Stimulated activated CD8-positive, alpha-beta memory T cell treated with anti-CD3 and anti-CD28 coated beads, Interleukin-12 subunit alpha, Interleukin-12 subunit beta, amount 100 ng/mL, for 1 hour (primary cell): ENCODE results near the gene DCLK1.

Experiments
- DNase-seq: peaks from one replicate; pipeline ENCODE4 v3.0.0-alpha.2; 2020; ENCODE audit warnings: low read depth

The DCLK1 gene

DNA sequence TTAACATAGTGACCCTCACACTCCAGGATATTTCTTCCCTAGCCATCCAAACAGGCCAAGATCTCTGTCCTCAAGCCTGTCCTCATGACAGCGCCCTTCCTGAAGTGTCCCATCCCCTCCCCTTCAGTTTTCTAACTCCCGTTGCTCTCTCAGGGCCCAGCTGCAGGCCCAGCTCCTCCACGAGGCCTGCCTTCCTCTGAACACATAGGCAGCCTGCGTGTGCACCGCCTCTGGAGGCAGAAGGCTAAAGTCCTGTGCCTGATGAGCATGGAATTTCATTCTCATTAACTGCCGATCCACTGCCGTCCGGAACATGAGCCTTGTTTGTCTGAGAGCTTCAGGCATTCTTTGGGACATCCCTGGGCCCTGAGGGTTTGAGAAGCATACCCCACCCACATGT lies 306.4 kb downstream of the DCLK1 start:
- DNase-seq = no peak

DNA sequence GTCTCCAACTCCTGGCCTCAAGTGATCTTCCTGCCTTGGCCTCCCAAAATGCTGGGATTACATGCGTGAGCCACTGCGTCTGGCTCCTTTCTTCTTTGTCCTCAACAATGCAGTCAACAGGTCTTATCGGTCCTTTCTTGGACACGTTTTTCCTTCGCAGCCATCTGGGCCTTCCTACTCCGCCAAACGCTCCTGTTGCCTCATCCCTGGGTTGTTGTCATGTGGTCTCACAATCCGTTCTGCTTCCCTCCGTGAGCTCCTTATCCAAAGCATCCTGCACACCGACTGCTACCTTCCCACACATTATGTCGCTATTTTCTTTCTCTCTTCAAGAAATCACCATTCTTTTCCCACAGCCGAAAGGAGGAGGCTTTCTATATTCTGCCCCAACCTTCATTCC lies 306.8 kb downstream of the DCLK1 start:
- DNase-seq = no peak

DNA sequence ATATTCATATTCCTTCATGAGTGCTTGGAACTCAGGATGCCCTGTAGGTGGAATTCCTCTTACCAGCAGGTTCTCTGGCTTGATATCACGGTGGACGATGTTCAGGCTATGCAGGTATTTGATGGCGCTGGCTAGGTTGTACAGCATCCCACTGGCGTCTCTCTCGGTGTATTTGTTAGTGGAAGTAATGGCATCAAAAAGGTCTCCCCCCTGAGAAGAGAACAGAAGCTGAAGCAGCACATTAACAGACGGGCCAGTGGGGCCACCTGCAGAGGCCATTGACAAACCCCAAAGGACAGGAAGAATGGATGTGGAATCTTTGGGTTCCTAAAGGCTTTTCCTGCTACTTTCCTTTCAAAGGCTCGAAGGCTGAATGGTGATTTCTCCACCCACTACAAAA lies 308.5 kb downstream of the DCLK1 start:
- no peak for DNase-seq

DNA sequence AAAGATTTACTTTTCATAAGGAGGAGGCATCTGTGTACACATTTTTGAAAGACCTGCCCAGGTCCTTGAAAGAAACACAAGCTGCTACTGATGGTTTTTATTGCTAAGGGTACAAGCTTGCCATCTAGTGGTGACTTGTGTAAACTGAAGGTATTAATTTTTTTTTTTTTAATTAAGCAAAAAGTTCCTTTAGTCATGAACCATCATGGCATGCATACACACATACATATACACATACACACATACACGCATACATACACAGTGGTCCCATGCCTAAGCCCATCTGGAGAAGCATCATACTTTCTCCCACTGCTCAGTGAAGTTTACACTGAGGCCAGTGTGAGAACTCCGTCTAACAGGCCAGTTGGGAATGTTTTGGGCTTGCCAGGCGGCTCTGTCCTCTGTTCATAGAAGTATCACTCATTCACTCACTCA lies 312.5 kb downstream of the DCLK1 start:
- no peak for DNase-seq

DNA sequence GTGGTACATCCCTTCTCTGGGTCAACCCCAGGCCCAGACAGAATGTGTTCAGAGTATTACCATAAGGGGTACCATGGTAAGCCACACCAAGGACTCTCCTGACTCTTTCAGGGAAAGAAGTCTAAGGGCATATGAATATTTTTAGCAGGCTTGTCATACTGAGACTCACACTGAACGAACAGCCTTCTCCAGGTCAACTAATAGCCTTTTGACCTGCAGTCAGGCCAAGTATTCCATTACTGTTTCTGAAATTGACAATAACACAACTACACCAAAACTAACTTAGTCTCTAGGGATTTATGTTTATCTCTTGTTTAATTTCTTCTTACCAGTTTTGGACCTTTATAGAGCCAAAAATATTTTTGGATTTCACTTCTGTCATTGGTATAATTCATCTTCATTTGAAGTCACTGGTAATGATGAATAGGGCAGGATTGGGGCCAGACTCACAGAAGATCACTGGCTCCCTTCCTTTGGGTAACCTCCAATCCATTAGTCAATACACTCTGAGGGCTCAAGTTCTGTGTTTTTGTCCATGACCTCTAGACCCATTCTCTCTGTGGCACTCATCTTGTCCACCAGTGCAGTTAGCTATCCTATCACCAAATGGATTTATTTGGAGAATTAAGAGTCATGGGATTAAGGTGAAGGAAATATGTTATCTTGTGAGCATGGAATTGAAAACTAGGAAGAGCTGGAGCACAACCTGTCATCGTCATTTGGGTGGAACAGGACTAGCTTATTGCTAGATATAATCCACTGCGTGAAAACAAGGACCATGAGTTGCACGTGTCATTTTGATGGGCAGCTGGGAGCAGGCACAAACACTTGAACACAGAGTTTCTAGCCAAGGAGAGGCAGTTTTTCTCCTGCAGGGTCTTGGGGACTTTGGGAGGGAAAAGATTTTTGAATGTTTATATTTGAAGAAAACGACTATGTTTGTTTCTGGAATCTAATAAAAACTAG lies 313.3 kb downstream of the DCLK1 start:
- DNase-seq = no peak

DNA sequence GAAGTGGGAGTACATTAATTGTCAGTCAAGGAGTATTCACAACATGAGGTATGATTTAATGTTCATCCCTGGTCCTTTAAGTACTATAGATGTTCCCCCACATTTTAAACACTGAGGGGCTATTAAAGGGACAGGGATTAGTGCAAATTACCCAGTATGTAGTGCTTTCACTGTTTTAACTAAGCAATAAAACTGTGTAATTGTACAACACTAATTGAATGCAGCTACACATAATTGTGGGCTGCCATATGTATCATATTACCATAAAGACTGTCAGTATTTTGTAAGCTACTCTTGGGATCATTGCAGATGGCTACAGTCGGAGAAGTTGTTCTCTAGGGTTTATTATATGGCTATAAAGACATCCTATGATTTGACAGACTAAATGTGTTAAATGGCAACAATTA lies 316.6 kb downstream of the DCLK1 start:
- DNase-seq = no peak

DNA sequence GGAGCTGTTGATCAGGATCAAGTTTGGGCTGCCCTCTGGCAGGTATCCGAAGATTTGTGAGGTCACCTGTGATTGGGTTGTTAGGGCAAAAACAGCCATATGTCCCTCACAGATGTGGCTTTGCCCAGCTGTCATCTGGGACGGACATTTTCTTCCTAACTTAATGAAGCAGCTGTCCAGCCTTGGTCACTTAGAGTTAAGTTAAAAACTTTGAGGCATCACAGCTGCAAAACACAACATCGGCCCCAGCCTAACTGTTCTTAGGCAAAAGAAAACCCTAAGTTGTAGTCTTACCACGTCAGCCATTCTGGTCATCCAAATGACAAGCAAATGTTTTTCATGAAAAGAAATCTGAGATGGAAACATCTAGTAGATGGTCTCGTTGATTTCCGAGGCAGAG lies 318.4 kb downstream of the DCLK1 start:
- DNase-seq = no peak

DNA sequence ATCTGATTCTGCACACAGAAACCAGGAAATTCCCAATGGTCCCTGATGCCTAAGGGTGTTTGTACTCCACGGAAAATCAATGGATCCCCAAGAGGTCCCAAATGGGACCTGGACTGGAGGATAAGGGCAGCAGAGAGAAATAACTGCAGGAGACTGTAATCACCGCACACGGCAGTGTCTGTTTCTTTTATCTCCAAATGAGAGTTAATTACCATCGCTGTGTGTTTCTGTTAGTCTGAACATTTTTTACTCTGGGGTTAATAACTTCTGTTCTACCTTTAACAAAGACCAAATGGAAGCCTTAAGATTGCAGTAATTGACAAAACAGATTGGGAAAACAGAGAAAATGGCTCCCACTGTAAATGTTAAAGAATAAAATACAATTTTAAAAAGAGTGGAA lies 320.9 kb downstream of the DCLK1 start:
- DNase-seq = no peak

DNA sequence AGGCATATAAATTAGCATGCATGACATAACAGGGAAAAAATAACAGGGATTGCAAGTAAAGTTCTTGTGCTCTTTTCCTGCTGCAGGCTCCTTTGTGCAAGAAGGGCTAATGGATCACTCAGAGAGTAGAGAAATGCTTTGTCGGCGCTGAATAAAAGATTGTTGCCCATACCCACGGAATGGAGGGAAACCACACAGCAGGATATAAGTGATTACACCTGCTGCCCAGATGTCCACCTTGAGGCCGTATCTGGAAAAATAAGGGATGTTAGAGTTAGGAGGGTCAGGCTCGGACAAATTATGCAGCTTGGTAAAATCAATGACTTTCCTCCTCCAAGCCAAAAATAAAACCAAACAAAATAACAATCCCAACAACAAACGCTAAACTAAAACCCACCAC lies 322.3 kb downstream of the DCLK1 start:
- no peak for DNase-seq

DNA sequence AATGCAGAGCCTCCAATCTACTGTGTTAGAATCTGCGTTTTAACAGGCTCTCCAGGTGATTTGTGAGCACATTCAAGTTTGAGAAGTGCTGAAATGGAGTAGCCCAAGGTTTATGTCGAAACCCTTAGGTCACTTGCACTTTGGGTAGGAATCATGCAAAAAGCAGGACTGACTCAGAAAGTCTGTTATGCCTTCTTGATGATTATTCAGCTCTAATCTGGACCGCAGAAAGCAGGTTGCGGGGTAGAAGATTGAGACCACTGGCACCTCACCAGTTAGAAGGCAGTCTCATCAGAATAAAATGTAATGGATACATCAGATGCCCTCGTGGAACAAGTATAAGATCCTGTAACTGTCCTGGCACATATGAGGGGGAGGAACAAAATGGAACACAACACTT lies 326.3 kb downstream of the DCLK1 start:
- no peak for DNase-seq

DNA sequence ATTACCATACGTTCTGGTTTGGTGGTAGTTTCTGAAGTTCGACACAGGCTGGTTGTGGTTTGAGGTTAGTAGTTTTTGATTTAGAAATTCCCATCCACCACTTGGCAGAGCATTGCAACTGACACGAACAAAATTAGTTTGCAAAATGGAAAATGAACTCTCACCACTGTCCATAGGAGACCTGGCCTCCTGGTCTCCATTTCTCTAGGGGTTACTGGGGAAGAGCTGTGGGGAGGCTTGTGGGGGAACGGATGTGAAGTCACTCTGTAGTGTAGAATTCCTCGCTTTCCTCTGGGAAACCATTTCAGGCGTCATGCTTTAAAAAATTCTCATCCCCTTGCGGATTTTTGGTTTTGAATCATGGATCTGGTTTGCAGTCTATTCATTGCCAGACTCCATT lies 333.2 kb downstream of the DCLK1 start:
- no peak for DNase-seq

DNA sequence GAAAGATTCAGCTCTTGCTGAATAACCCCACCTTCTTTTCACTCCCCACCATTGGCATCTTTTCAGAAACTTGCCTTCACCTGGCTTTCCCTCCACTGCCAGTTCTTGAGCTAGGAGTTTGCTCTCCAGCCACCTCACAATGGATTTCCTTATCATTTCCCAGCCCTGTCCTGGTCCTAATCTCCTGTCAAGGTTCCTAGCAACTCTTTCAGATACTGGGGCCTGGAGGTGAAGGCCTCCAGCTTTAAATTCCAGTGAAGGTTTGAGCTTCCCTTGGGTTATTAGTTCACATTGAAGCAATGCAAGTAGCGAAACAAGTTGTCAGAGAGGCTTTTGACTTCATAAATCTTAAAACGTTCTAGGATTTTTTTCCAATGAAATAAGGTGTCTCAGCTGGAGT lies 333.9 kb downstream of the DCLK1 start:
- no peak for DNase-seq

DNA sequence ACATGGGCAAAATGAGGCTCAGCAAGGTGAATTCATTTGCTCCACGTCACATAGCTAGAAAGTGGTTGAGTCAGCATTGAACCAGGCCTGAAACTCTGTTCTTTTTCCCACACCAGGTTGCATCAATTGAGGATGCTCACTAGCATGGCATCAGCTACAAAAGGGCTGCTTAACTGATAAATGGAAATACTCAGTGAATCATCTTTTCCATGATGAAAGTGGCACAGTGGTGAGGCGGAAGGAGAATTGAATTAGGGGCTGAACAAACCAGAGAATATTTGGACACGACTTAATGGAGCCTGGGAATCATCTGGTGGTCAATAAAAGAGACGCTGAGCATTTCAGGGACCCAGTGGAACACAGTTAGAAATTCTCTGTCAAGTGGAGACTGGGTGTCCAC lies 334.6 kb downstream of the DCLK1 start:
- DNase-seq = no peak

DNA sequence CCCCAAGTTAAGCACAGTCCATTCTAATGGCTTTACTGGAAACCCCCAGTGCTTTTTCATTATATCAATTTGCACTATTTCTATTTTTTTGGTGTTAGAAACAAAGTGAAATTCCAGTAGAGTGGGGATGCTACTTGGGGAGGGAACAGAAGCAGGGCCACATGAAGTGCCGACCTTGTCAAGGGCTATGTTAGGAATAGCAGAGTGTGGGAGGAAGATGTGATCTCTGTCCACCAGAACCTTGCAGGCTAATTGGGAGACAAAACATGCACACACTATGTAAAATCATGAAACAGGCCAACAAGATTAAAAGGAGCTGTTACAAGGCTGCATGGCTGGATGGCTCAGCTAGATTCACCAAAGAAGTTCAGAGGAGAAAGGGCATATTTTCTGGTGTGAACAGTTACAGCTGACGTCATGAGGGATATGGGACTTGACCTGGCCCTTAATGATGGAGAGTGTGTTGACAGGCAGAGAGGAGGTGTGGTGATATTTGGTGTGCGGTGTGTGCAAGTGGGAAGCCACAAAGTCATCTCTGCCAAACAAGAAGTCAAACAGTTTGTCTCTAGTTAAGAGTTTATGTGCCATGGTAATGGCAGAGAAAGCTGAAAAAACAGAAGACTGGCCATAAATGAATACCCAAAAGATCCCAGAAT lies 336.3 kb downstream of the DCLK1 start:
- no peak for DNase-seq

DNA sequence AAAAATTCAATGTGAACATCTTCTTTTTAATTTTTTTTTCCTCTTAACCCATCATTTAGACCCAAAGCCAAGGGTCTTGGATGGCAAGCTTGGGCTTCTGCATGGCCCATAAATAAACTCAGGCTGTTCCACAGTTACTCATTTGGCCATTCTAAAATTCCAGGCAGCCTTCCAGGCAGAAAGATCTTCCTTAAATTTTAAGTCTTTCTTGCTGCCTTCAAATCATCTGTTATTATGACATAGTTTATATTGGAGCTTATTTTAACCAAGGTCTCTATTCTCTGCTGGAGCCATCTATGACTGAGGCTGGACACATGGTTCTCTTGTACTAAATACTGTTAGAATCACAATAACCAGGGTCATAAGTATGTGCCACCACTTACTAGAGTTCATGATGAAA lies 337.4 kb downstream of the DCLK1 start:
- DNase-seq = no peak

DNA sequence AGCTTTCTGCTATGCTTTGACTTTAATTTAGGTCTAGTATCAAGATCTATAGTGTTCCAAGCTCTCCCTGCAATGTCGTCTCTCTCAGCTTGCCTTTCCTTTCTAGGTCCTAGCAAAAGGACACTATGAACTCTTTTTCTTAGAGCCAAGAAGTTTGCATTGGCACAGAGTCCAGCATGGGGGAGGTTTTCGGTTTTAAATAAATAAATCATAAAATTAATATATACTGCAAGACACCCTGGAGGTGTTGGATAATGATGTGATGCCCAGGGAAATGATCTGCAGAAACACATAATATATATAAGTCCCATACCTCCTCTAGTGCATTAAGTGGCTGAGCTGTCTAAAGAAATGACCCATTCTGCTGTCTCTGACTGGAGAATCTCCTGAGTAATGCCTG lies 338.3 kb downstream of the DCLK1 start:
- DNase-seq = no peak

DNA sequence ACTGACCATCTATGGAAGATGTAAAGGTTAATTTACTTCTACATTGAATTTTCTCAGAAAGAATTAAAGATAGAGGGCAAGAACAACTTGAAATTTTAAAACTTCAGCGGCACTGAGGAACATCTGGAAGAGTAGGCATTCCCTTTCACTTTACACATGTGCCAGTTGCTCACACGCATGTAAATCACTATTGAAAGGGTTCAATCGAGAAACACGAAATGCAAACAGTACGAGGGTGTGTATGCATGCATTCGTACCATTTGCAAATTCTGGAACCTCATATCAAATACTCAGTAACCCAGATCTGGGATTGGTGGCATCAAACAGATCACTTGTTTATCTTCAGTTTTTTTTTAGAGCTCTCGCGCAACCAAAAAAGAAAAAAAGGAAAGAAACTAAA lies 339.2 kb downstream of the DCLK1 start:
- no peak for DNase-seq

DNA sequence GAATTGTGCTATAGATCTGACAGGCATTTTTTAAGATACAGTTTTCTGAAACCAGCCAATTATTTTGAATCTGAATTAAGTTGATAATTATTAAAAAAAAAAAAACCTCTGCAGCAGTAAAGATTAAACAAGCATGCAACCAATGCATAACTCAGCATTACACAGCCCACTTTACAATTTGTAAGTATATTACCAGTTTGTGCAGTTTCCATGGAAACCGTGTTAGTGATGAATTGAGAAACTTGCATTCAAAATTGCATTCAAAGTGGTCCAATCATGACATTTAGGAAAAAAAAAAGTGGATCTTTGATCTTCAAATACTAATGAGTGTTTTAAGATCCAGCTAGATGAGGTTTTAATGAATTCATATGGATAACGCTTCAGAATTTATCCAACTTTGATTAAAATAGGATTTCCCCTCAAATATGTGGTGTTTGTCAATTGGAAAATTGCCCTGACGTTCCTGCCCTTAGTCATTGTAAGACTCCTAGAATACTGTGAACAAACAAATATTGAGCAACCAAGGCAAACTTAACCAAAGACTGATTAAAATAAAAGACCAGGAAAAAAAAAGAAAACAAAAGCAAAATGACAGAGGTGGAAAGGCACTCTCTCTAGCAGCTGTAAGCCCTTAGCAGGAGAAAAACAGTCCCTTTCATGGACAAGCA lies 339.9 kb downstream of the DCLK1 start:
- no peak for DNase-seq

DNA sequence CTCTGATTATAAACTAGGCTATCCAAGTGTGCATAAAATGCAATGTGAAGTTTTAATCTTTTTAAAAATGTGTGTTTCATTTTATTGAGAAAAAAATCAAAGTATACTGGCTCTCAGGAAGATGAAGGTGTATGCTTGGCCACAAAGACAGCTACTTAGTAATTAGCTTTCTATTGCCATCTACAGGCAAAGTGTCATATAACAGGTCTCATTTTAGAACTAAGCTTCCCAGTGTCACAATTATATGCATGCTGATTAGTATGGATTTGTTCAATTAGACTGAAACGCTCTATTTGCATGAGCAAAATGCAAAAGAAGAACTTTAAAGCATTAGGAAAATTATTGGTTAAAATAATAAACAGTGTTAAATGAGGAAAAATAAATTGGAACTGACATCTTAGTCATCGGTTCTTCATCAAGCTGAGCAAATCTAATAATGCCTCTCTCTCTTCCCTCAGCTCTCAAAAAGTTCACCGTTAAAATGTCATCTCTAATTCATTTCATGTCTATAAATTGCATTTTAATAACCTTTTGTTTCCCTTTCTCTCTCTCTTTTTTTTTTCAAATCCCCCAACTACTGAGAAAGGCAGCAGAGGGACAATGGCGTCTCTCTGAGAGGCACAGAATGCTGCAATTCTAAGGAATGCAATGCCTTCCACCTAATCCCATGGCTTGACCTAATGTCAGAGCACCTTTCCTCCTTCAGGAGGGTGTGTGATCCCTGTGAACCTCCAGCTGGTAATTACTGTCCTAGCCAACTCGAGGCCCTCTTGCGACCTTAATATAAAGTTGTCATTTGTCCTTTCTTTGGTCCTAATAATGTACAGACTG lies 341.6 kb downstream of the DCLK1 start:
- no peak for DNase-seq

DNA sequence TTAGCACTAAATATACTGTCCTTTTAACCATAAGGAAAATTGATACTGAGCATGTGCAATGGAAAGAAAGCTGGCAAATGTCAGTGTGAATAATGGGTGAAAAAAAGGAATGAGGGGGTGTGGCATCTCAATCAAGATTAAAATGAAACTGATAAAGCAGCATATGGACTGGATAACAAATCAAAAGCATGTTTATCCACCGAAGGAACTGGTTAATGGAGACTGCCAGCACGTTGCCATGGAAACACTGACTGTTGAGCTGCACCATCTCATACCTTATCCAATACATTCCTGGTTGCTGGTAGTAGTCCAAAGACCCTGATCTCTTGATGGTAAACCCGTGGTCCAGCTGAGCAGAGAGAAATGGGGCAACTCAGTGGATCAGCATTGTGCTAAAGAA lies 343.2 kb downstream of the DCLK1 start:
- DNase-seq = no peak

DNA sequence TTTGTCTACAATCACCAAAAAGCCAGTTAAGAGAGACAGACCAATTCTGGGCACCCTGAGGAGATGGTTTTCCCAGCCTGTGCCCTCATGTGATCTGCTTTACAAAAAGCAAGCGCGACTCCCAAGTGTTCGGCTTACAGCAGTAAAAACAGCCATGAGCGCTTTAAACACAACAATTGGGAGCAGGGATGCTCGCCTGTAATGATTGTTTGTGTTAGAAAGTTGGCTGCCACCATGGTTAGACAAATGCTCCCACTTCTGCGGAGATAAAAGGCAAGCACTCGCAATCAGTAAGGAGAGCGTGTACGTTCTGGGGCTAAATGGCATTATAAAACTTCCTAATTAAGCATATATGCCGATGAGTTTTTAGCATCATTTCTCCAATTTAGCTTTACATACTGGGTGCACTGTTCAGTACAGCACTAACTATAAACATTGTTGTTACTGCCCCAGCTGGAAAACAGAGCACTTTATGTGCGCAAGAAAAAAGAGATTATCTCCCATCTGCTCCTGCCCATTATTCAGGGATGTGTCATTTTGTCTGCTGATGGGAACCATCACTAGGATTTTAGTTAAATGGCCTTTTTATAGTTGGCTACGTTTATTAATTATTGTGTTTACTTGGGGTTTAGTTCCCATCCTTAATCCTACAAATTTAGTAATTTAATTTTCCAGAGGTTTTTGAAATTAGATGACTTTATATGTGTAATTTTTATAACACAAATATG lies 345.4 kb downstream of the DCLK1 start:
- no peak for DNase-seq
